Liver (tissue), 9 donors: ENCODE data around the gene SULT1A2. TPM values are rescaled to one million over a fixed set of nuclear protein-coding genes. Genes with fewer than 3 reads are reported as not detected.
"Not testable (repeated sequence)": the region's sequence is repeated elsewhere in the genome, so short reads cannot be mapped to it uniquely, and the experiment has no call there.

ENCODE experiments used
- DNase-seq: peaks from one replicate; pipeline ENCODE4 v3.0.0-alpha.2; 2017; ENCODE audit warnings: low spot score
- H3K27ac ChIP-seq, 2 donors: one replicate each; pipeline ENCODE4 v1.7.0; 2013; ENCODE audit warnings: inconsistent platforms in 2 of 2, low read length in 2 of 2, control low read depth in 1 of 2, low read depth in 1 of 2, mild to moderate bottlenecking in 1 of 2
- H3K27me3 ChIP-seq, 4 donors: one replicate each; pipeline versions ENCODE4 v1.6.1 to v1.7.0; 2013; ENCODE audit warnings: low read length in 3 of 4, inconsistent platforms in 1 of 4, mild to moderate bottlenecking in 1 of 4, moderate library complexity in 1 of 4; ENCODE audit not compliant: control insufficient read depth in 4 of 4, insufficient read depth in 4 of 4
- H3K36me3 ChIP-seq, 4 donors: one replicate each; pipeline versions ENCODE4 v1.6.1 to v1.7.0; 2013; ENCODE audit warnings: low read length in 3 of 4, mild to moderate bottlenecking in 3 of 4, low read depth in 1 of 4, moderate library complexity in 1 of 4; ENCODE audit not compliant: control insufficient read depth in 4 of 4, insufficient read depth in 3 of 4
- H3K4me1 ChIP-seq, 4 donors: one replicate each; pipeline versions ENCODE4 v1.6.1 to v1.7.0; 2013; ENCODE audit warnings: low read length in 3 of 4, mild to moderate bottlenecking in 3 of 4, moderate library complexity in 1 of 4; ENCODE audit not compliant: control insufficient read depth in 4 of 4, insufficient read depth in 4 of 4
- H3K4me3 ChIP-seq, 3 donors: one replicate each; pipeline versions ENCODE4 v1.6.1 to v1.7.0; 2013; ENCODE audit warnings: low read length in 3 of 3, control low read depth in 1 of 3, low read depth in 1 of 3, mild to moderate bottlenecking in 1 of 3
- H3K9ac ChIP-seq, 2 donors: one replicate each; pipeline ENCODE4 v1.7.0; 2013; ENCODE audit warnings: low read length in 2 of 2, mild to moderate bottlenecking in 2 of 2, moderate library complexity in 2 of 2, control low read depth in 1 of 2, low read depth in 1 of 2
- H3K9me3 ChIP-seq, 4 donors: one replicate each; pipeline versions ENCODE4 v1.6.1 to v1.7.0; 2013; ENCODE audit warnings: low read length in 3 of 4; ENCODE audit not compliant: control insufficient read depth in 4 of 4
- FOXA2 ChIP-seq: IDR thresholded peaks from 2 replicates; pipeline ENCODE4 v1.6.1; 2016; ENCODE audit warnings: antibody characterized with exemption
- HNF4A ChIP-seq, 2 donors: conservative IDR thresholded peaks; 2 replicates each; pipeline ENCODE4 v1.6.1; 2016; ENCODE audit warnings: antibody characterized with exemption in 2 of 2, mild to moderate bottlenecking in 2 of 2
- MAX ChIP-seq: IDR thresholded peaks from 2 replicates; pipeline ENCODE4 v1.6.1; 2016; ENCODE audit warnings: antibody characterized with exemption
- RXRA ChIP-seq, 2 donors: IDR thresholded peaks; 2 replicates each; pipeline ENCODE4 v1.6.1; 2017 to 2018; ENCODE audit warnings: antibody characterized with exemption in 2 of 2, mild to moderate bottlenecking in 1 of 2
- TAF1 ChIP-seq: conservative IDR thresholded peaks from 2 replicates; pipeline ENCODE4 v1.6.1; 2016; ENCODE audit warnings: antibody characterized with exemption, mild to moderate bottlenecking
- WGBS: extraction: QIAGEN DNeasy Blood & Tissue Kit; methylation state at CpG from one replicate; pipeline ENCODE4 v1.1.7; 2013; 5-methylcytosine and 5-hydroxymethylcytosine counted together
- polyA plus RNA-seq, 2 donors: library from polyadenylated mRNA; stranded (reverse) in 1 of 2; unstranded in 1 of 2; fragments of 200-250 nt in 1 of 2; fragments of >200 nt in 1 of 2; fragmentation: Nextera tagmentation in 1 of 2; extraction: Ambion mirVana in 1 of 2; gene quantifications; one replicate each; pipeline versions ENCODE4 v1.2.1 to v1.2.3, GENCODE V29; 2013 to 2015
- total RNA-seq, 2 donors: library from RNA; depleted of rRNA; stranded (reverse); fragments of >200 nt; gene quantifications; one replicate each; pipeline ENCODE4 v1.2.3, GENCODE V29; 2014
- donor health status: healthy.
- donor health status: healthy.
- donor health status: healthy.
- donor health status: healthy.
- donor health status: healthy.

SULT1A2 gene
- total and polyA plus RNA-seq, 4 donors = 1.6 to 29.4 (median 14.9) TPM

GRCh38 chr16:28603381-28604185 is 6.7 kb upstream of the SULT1A2 start:
- Histone ChIP-seq H3K4me1 (peaks cover 0 to 10% (median 5%) of the 10 kb centered on the region in 4 donors), H3K36me3 (peaks cover 3 to 16% (median 13%) of the 10 kb centered on the region in 4 donors), H3K9me3 (no peaks in the 10 kb centered on the region), H3K9ac (no peak overlapping the region), H3K27me3 (no peaks in the 10 kb centered on the region), H3K4me3 (no peak overlapping the region), H3K27ac (no peak overlapping the region)
- WGBS = 87% methylated on average over 11 of the region's 11 CpGs
- DNase-seq = no peak
- TF ChIP-seq RXRA (IDR thresholded peaks at IDR 0.05) (no peak), TAF1 (no peak), HNF4A (conservative IDR thresholded peaks at IDR 0.05) (no peak)

GRCh38 chr16:28602529-28602928 is 5.7 kb upstream of the SULT1A2 start:
- no peak for DNase-seq
- Histone ChIP-seq H3K36me3 (peaks cover 3 to 16% (median 13%) of the 10 kb centered on the region in 4 donors), H3K9ac (no peak overlapping the region), H3K4me1 (peaks cover 2 to 11% (median 7%) of the 10 kb centered on the region in 4 donors), H3K4me3 (no peak overlapping the region), H3K27ac (no peak overlapping the region), H3K9me3 (no peaks in the 10 kb centered on the region), H3K27me3 (no peaks in the 10 kb centered on the region)
- TF ChIP-seq MAX (no peak), FOXA2 (no peak)
- WGBS = 46% methylated on average over 5 of the region's 6 CpGs

- not testable (repeated sequence) for H3K4me3 ChIP-seq, H3K27me3 ChIP-seq, H3K9ac ChIP-seq, H3K27ac ChIP-seq, H3K9me3 ChIP-seq, DNase-seq
- 88% methylated on average over 5 of the region's 10 CpGs for WGBS
- H3K36me3 ChIP-seq = peaks cover 3 to 16% (median 12%) of the 10 kb centered on the region in 4 donors
- H3K4me1 ChIP-seq = peaks cover 7 to 15% (median 12%) of the 10 kb centered on the region in 4 donors
Observed at GRCh38 chr16:28602062-28602461, 5.2 kb upstream of the SULT1A2 start.

- H3K9ac ChIP-seq, H3K27ac ChIP-seq, H3K27me3 ChIP-seq, H3K4me3 ChIP-seq, DNase-seq, H3K9me3 ChIP-seq: not testable (repeated sequence)
- 94% methylated on average over 12 of the region's 13 CpGs for WGBS
- H3K4me1 ChIP-seq = peaks cover 7 to 20% (median 15%) of the 10 kb centered on the region in 4 donors
- H3K36me3 ChIP-seq = peaks cover 2 to 12% (median 9%) of the 10 kb centered on the region in 4 donors
Observed at GRCh38 chr16:28601589-28601988, 4.7 kb upstream of the SULT1A2 start.

GRCh38 chr16:28600965-28601364 is 4.1 kb upstream of the SULT1A2 start:
- H3K27ac ChIP-seq, H3K27me3 ChIP-seq, DNase-seq, H3K9ac ChIP-seq, H3K9me3 ChIP-seq, H3K4me3 ChIP-seq: not testable (repeated sequence)
- 67% methylated on average over 10 of the region's 20 CpGs for WGBS
- Histone ChIP-seq H3K4me1 (peaks cover 7 to 26% (median 21%) of the 10 kb centered on the region in 4 donors), H3K36me3 (peaks cover 0 to 12% (median 7%) of the 10 kb centered on the region in 4 donors)

- not testable (repeated sequence) for H3K9ac ChIP-seq, H3K27me3 ChIP-seq, DNase-seq, H3K4me3 ChIP-seq, H3K9me3 ChIP-seq, H3K36me3 ChIP-seq, H3K27ac ChIP-seq
- WGBS = no CpG with 5 or more reads among the region's 17 CpGs
- H3K4me1 ChIP-seq = peaks cover 7 to 35% (median 25%) of the 10 kb centered on the region in 4 donors
Observed at GRCh38 chr16:28599377-28600285, 2.8 kb upstream of the SULT1A2 start.
